ENCODE data around the gene RHBDL1. TPM values are rescaled to one million over a fixed set of nuclear protein-coding genes. Genes with fewer than 3 reads are reported as not detected.

RHBDL1 gene
- total and polyA plus RNA-seq, 9 of the 15 experiments (the other 6 are each of a cell fraction or from before 2014, with no cell fraction given): 0.03 to 5.6 (median 1.3) TPM; not detected in 1

- no peak for TF ChIP-seq ZNF589 (CRISPR knock-in tag; IDR thresholded peaks at IDR 0.05; ENCODE audit: low read depth)
- no peak for TF ChIP-seq HDAC8 (tag; IDR thresholded peaks at IDR 0.05)
- TF ChIP-seq TGIF2 (CRISPR knock-in tag; IDR thresholded peaks at IDR 0.05): no peak
- no peak for TF ChIP-seq NFE2L1 (tag; IDR thresholded peaks at IDR 0.05; ENCODE audit: borderline replicate concordance, low read depth)
- no peak for TF ChIP-seq GTF2B (IDR thresholded peaks at IDR 0.05; ENCODE audit: extremely low read depth, insufficient read length)
- TF ChIP-seq ATF2 (CRISPR knock-in tag; IDR thresholded peaks at IDR 0.05): no peak
- no peak for TF ChIP-seq NONO (IDR thresholded peaks at IDR 0.05; ENCODE audit: low read depth in 2 of 2, low read length in 1 of 2)
- no peak for TF ChIP-seq ZEB2 (IDR thresholded peaks at IDR 0.05)
- TF ChIP-seq RREB1 (CRISPR knock-in tag; IDR thresholded peaks at IDR 0.05): no peak
- no peak for TF ChIP-seq SMAD1 (IDR thresholded peaks at IDR 0.05; ENCODE audit: low read depth, low read length, partially characterized antibody)
- no peak for TF ChIP-seq GABPB1 (CRISPR knock-in tag; IDR thresholded peaks at IDR 0.05)
- TF ChIP-seq ZNF146 (CRISPR knock-in tag; IDR thresholded peaks at IDR 0.05; ENCODE audit: unreplicated experiment): no peak
- TF ChIP-seq ZNF584 (CRISPR knock-in tag; IDR thresholded peaks at IDR 0.05; ENCODE audit: low read depth): no peak
- TF ChIP-seq ETV6 (IDR thresholded peaks at IDR 0.05; ENCODE audit: borderline replicate concordance in 1 of 2, low read depth in 2 of 2, low read length in 1 of 2): no peak
- no peak for TF ChIP-seq ETV6 (CRISPR knock-in tag; IDR thresholded peaks at IDR 0.05; ENCODE audit: borderline replicate concordance)
- TF ChIP-seq MEF2A (IDR thresholded peaks at IDR 0.05; ENCODE audit: control insufficient read depth, low read depth, low read length): no peak
- no peak for TF ChIP-seq SRSF3 (IDR thresholded peaks at IDR 0.05; ENCODE audit: insufficient read depth, low read length)
Measured at GRCh38 chr16:726438-727290, 51.2 kb downstream of the RHBDL1 start, which contains the start of the genes CCDC78 and HAGHL (continued).

Measured in K562 (cell line).